Esophagus muscularis mucosa (tissue), 3 donors: Measurements from ENCODE around the gene ZDHHC23.

ENCODE experiments used
- POLR2A ChIP-seq: fragments of 450-650 bp; IDR thresholded peaks from one replicate; pipeline ENCODE4 v1.6.1; 2017; ENCODE audit warnings: antibody characterized with exemption, moderate library complexity, mild to moderate bottlenecking, low read depth
- POLR2AphosphoS5 ChIP-seq, 2 donors: sonication (generic); formaldehyde crosslinking; IDR thresholded peaks; one replicate each; pipeline ENCODE4 v1.6.1; 2017; ENCODE audit warnings: antibody characterized with exemption in 2 of 2
- TF ChIP-seq, protein P1 (sequence below), 3 experiments: fragments of 200-600 bp in 2 of 3; fragments of 450-650 bp in 1 of 3; sonication (generic) in 2 of 3; IDR thresholded peaks; one replicate each; pipeline ENCODE4 v1.5.1; 2017 to 2019; ENCODE audit warnings: antibody characterized with exemption in 3 of 3, mild to moderate bottlenecking in 2 of 3, moderate library complexity in 1 of 3

DNA sequence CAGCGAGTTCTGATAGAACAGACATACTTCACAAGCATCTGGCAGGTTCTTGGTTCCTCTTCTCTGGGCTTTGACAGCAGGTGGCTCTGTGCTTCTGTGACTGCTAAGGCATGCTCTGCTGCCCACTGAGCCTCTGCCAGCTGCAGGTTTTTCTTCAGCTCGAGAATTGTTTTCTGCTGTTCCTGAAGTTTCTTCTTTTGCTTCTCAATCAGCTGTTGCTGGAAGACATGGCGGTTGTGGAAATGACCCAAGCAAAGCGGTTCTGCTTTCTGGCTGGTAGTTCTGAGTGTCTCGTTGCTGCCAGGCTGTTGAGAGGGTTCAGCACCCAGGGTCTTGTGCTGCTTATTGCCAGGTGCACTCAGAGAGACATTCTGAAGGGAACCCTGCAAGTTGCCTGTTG, 57.7 kb downstream of the ZDHHC23 start:
- TF ChIP-seq, protein P1, sequence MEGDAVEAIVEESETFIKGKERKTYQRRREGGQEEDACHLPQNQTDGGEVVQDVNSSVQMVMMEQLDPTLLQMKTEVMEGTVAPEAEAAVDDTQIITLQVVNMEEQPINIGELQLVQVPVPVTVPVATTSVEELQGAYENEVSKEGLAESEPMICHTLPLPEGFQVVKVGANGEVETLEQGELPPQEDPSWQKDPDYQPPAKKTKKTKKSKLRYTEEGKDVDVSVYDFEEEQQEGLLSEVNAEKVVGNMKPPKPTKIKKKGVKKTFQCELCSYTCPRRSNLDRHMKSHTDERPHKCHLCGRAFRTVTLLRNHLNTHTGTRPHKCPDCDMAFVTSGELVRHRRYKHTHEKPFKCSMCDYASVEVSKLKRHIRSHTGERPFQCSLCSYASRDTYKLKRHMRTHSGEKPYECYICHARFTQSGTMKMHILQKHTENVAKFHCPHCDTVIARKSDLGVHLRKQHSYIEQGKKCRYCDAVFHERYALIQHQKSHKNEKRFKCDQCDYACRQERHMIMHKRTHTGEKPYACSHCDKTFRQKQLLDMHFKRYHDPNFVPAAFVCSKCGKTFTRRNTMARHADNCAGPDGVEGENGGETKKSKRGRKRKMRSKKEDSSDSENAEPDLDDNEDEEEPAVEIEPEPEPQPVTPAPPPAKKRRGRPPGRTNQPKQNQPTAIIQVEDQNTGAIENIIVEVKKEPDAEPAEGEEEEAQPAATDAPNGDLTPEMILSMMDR (IDR thresholded peaks at IDR 0.05), result no peak
- TF ChIP-seq POLR2A, result no peak
- TF ChIP-seq POLR2AphosphoS5 (IDR thresholded peaks at IDR 0.05), result no peak
